Activated T-cell treated with anti-CD3 and anti-CD28 coated beads for 48 hours (primary cell): ENCODE data around the gene RER1.

Experiments
- DNase-seq: peaks from one replicate; pipeline ENCODE4 v3.0.0-alpha.2; 2020; ENCODE audit warnings: low read depth

The RER1 gene

GRCh38 chr1:2445823-2446215 lies 54.2 kb downstream of the RER1 start:
- DNase-seq: no peak

DNA sequence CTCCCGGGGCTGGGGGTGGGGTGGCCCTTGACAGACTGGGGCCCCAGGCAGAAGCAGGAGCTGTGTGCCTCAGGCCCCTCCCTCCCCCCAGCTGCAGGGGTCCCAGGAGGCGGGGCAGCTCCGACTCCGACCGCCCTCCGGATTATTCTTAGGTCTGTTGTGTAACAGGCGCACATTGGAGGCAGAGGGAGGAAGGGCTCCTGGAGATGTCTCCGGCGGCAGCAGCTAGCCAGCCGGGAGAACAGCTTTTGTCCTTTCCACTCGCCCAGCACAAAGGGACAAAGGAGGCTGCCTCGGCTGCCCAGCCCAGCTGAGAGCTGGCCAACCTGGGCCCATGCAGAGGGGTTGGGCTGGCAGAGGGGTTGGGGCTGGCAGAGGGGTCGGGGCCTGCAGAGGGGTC lies 54.8 kb downstream of the RER1 start:
- no peak for DNase-seq

DNA sequence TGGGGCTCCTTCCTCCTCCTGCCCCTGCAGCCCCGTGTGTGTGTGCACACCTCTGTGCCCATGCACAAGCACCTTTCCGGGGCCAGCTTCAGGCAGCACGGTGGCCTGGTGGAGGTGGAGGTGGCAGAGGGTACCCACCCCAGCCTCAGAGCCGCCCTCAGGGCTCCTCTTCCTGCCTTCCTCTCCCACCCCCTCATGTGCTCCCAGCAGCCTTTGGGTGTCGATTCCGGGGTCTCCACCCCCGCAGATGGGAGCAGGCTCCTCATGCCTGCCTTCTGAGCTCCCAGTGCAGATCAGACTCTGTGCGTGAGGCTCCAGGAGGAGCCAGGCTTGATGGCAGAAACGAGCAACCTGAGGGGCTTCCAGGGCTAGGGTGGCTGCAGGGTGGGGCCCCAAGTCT lies 55.2 kb downstream of the RER1 start:
- DNase-seq: no peak

- DNase-seq: no peak
Observed at GRCh38 chr1:2447276-2448097, 55.8 kb downstream of the RER1 start.

- DNase-seq: no peak
Observed at GRCh38 chr1:2448098-2448445, 56.4 kb downstream of the RER1 start.

DNA sequence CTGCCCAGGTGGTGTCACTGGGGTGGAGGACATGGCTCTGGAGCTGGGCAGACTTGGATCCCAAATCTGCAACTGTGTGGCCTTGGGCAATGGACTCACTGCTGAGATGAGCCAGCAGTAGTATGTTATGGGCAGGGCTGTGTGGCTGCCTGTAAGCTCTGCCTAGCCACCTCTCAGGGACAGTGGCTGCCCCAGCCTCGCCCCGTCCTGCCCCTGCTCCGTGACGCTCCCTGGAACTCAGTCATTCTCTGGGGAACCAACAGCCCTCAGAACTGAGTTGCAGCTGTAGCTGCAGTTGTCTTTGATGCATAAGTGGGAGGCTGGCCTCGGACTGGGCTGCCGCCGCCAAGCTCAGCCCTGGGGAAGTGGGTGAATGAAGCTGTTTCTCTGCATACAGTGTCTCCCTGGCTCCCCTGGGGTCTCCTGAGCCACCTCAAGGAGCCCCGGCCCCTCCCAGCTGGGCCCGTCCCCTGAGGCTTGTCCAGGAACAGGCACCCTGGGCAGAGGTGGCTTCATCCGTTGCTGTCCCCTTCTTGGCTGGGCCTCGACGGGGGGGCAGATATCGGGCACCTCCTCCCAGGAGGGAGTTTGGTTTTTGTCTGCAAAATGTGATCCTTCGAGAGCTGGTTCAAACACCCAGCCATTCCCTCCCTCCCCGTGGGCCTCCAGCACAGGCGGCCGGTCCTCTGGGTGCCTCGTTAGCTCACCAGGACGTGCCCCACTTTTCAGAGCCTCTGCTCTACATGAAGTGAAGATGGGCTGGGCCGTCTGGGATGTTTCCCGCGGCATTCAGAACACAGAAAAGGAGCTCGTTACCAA lies 58.2 kb downstream of the RER1 start:
- DNase-seq: no peak

GRCh38 chr1:2451741-2452140 lies 60.1 kb downstream of the RER1 start:
- no peak for DNase-seq

GRCh38 chr1:2452201-2452931 lies 60.7 kb downstream of the RER1 start:
- DNase-seq: no peak

DNA sequence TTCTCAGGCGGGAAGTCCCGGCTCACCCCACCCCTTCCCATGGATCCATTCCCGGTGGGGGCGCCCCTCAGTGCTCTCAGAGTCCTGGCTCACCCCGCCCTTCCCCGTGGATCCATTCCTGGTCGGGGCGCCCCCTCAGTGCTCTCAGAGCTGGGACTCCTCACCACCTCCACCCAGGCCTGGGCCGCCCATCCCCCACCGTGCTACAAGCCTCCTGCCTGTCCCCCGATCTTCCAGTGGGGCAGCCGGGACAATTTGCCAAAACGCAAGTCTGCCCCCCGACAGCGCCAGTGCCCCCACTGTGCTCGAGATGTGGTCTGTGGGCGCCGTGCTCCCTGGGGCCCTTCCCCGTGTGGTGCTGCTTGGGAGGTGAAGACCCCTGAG lies 61.3 kb downstream of the RER1 start:
- DNase-seq: no peak

DNA sequence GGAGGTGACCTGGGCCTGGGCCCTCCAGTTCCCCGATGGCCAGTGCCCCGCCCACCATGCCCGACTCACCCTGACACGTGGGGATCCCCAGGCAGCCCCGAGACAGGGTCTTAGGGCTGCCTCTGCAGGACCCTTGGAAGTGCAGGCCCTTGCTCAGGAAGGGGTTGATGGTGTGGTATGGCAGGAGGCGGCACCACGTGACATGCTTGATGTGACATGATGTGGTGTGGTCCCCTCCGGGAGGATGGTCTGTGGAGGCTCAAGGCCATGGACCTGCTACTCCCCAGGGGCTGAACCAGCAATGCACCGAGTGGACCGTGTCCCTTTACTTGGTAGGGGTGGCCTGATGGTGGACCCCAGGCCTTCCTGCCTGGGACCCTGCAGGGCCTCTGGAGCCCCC lies 62.6 kb downstream of the RER1 start:
- no peak for DNase-seq
